BE2C (cell line): ENCODE measurements around the gene NPFF.

Experiments used
- DNase-seq: peaks from one replicate; pipeline ENCODE4 v3.0.0-alpha.2; 2020
- H3K27me3 ChIP-seq: fragments of 250-450 bp; sonication (Bioruptor Pico); 2 replicates; pipeline ENCODE4 v1.5.1; 2020; ENCODE audit warnings: mild to moderate bottlenecking
- H3K36me3 ChIP-seq: fragments of 250-450 bp; sonication (Bioruptor Pico); 2 replicates; pipeline ENCODE4 v1.5.1; 2020; ENCODE audit warnings: mild to moderate bottlenecking
- H3K4me1 ChIP-seq: fragments of 250-450 bp; sonication (Bioruptor Pico); 2 replicates; pipeline ENCODE4 v1.5.1; 2020
- H3K4me3 ChIP-seq: 2 replicates; pipeline ENCODE4 v1.5.1; 2011; ENCODE audit warnings: low read depth, low read length
- H3K9me3 ChIP-seq: fragments of 250-450 bp; sonication (Bioruptor Pico); 2 replicates; pipeline ENCODE4 v1.5.1; 2020
- TF ChIP-seq, protein P1 (sequence below): IDR thresholded peaks from 2 replicates; pipeline ENCODE4 v1.5.1; 2012; ENCODE audit warnings: mild to moderate bottlenecking, low read depth, low read length

NPFF gene

DNA sequence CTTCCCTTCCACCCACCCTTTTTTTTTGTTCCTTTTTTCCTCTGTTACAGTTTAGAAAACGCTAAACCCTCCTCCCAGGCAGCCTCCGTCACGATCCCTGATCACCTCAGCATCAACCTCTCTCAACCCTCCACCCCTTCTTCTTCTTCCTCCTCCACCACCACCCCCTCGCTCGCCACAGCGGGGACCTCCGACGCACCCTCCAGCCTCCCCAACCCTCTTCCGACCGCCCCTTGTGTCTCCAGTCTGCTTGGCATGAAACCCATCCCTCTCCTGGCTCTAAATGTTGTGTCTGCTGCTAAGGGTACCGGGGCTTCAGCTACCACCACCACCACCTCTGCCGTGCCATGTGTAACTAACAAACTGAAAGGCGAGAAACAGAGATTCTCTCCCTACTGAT, 32.5 kb downstream of the NPFF start:
- Histone ChIP-seq H3K9me3 (no peaks in the 10 kb centered on the region), H3K4me1 (peaks cover 12% of the 10 kb centered on the region), H3K27me3 (no peaks in the 10 kb centered on the region), H3K36me3 (peaks cover 96% of the 10 kb centered on the region), H3K4me3 (no peak overlapping the region)
- no peak for DNase-seq
- TF ChIP-seq, protein P1, sequence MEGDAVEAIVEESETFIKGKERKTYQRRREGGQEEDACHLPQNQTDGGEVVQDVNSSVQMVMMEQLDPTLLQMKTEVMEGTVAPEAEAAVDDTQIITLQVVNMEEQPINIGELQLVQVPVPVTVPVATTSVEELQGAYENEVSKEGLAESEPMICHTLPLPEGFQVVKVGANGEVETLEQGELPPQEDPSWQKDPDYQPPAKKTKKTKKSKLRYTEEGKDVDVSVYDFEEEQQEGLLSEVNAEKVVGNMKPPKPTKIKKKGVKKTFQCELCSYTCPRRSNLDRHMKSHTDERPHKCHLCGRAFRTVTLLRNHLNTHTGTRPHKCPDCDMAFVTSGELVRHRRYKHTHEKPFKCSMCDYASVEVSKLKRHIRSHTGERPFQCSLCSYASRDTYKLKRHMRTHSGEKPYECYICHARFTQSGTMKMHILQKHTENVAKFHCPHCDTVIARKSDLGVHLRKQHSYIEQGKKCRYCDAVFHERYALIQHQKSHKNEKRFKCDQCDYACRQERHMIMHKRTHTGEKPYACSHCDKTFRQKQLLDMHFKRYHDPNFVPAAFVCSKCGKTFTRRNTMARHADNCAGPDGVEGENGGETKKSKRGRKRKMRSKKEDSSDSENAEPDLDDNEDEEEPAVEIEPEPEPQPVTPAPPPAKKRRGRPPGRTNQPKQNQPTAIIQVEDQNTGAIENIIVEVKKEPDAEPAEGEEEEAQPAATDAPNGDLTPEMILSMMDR = no peak

DNA sequence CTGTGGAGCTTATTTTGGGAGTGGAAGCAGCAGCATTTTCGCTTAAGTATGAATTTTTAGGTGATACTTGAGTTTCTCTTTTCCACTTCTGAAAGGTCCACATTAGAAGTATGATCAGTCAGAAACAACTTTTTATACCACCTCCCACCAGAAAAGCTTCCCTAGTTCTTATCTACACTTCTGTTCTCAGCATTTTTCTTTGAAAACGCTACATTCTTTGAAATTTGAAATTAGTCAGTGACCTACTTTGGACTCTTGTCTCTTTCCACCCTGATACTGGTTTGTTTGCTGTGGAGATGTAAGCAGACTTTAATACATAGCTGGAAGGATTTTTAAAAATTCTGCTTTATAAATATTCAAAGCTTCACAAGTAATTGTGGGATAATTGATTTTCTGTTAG, 33.2 kb downstream of the NPFF start:
- TF ChIP-seq, protein P1 = no peak
- no peak for DNase-seq
- Histone ChIP-seq H3K36me3 (peaks cover 98% of the 10 kb centered on the region), H3K4me3 (no peak overlapping the region), H3K4me1 (peaks cover 12% of the 10 kb centered on the region), H3K9me3 (no peaks in the 10 kb centered on the region), H3K27me3 (no peaks in the 10 kb centered on the region)

DNA sequence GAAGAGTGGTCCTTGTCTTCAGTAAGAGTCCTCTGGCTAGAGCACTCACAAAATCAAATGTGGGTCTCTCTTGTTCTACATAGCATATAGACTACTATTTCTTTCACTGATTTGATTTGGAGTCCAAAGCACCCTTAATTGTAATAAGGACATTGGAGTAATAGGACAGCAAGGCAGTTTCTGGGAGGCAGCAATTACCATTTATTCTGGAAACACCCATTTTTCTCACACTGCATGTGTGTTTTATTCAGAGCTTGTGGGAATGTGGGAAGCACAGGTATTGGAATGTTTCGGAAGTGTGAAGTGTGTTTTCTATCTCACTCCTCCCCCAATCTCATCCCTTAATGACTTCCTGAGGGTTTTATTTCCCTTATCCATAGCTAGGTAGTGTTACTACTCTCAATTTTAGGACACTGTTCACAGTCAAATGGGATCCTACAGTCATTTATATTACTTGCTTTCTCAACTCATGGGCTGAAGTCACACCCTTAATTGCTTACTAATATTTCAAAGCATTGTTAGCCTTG, 35.2 kb downstream of the NPFF start:
- H3K9me3 ChIP-seq = no peaks in the 10 kb centered on the region
- DNase-seq = no peak
- no peak overlapping the region for H3K4me3 ChIP-seq
- TF ChIP-seq, protein P1 = no peak
- H3K27me3 ChIP-seq = no peaks in the 10 kb centered on the region
- H3K4me1 ChIP-seq = peaks cover 12% of the 10 kb centered on the region
- peaks cover 100% of the 10 kb centered on the region for H3K36me3 ChIP-seq

DNA sequence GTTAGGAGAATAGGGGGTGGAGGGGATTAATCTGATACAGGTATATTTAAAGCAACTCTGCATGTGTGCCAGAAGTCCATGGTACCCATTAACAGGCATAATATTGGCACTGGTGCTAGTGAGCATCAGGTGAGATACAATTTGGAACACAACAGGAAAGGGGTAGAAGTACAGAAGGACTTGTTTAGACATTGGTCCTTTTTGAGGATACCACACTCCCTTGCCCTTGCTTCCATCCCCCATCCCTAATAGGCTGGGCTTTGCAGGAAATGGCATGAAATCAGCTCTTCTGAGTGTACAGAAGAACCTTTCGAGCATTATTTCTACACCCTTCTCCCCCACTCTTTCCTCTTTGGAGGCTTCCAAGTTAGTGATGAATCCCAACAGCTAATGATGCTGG, 39.0 kb downstream of the NPFF start:
- DNase-seq = no peak
- peaks cover 98% of the 10 kb centered on the region for H3K36me3 ChIP-seq
- H3K27me3 ChIP-seq = 0 out of 2 replicates have a peak, but pooled peaks cover 2% of the 10 kb centered on the region
- H3K4me3 ChIP-seq = no peak overlapping the region
- TF ChIP-seq, protein P1 = no peak
- peaks cover 2% of the 10 kb centered on the region; the same call in 1 of the 2 replicates for H3K4me1 ChIP-seq
- no peaks in the 10 kb centered on the region for H3K9me3 ChIP-seq

DNA sequence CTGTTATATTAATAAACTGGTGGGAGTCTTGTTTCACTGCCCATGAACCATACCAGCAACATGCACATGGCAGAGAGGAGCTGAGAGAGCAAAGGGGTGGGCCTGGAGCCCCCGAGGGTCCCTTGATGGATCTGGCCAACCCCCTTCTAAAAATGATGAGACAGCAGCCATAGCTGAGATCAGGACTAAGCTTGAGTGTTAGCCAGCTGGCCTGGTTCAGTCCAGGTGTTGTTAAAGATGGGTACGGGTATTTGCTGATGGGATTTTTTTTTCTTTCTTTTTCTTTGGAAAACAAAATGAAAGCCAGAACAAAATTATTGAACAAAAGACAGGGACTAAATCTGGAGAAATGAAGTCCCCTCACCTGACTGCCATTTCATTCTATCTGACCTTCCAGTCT, 39.4 kb downstream of the NPFF start:
- H3K4me3 ChIP-seq = no peak overlapping the region

DNA sequence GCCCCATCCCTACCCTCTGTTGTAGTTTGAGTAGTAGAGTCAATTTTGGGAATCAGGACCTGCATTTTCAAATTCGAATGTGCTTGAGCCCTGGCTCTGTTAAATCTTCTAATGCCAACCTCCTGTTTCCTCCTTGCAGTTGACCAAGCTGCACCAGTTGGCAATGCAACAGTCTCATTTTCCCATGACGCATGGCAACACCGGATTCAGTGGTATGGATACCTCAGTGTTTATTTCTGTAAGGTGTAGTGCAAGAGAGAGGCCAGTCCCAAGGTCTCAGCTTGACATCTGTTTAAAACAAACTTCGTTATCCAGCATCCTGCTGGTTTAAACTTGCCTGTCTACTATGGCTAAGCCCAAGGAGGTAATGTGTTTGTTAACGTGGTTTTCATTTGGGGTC, 40.2 kb downstream of the NPFF start:
- Histone ChIP-seq H3K4me1 (peaks cover 2% of the 10 kb centered on the region; the same call in 1 of the 2 replicates), H3K9me3 (no peaks in the 10 kb centered on the region), H3K27me3 (0 out of 2 replicates have a peak, but pooled peaks cover 2% of the 10 kb centered on the region), H3K36me3 (peaks cover 98% of the 10 kb centered on the region), H3K4me3 (no peak overlapping the region)
- TF ChIP-seq, protein P1 = no peak
- no peak for DNase-seq

More for the DNA sequence above, 39.4 kb downstream of the NPFF start:
- TF ChIP-seq, protein P1 = no peak
- DNase-seq = no peak
- Histone ChIP-seq H3K9me3 (no peaks in the 10 kb centered on the region), H3K4me1 (peaks cover 2% of the 10 kb centered on the region; the same call in 1 of the 2 replicates), H3K27me3 (0 out of 2 replicates have a peak, but pooled peaks cover 2% of the 10 kb centered on the region), H3K36me3 (peaks cover 98% of the 10 kb centered on the region)
